HFF-Myc (cell line): ENCODE results near the gene SLC15A3.

Experiments
- DNase-seq: peaks from one replicate; pipeline ENCODE4 v3.0.0-alpha.2; 2011; ENCODE audit warnings: low read depth; ENCODE audit errors: extremely low read depth
- H3K4me3 ChIP-seq: replicated peaks from 2 replicates; pipeline ENCODE4 v1.5.1; 2011; ENCODE audit warnings: low read depth, mild to moderate bottlenecking, control low read depth, low read length
- TF ChIP-seq, protein P1 (sequence below): IDR thresholded peaks from 2 replicates; pipeline ENCODE4 v1.5.1; 2012; ENCODE audit warnings: mild to moderate bottlenecking, low read depth, low read length, control low read depth; ENCODE audit errors: missing control alignments

Gene SLC15A3

DNA sequence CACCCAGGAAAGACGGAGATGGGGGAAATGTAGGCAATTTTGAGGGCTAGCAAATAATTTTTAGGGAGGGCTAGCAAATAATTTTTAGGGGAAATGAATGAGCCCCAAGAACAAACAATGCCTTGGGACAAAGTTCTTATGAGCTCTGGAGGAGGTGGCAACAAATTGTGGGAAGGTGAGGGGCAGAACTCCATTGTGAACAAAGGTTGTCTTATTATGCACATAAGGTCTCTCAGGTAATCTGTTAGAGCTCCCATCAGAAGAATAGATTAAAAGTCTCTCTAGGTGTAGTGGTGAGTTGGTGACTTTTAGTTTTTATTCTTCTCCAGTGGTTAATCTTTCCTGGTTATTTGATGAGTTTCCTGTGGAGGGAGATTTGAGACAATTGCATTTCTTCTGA lies 43.2 kb downstream of the SLC15A3 start:
- no peak overlapping the region for H3K4me3 ChIP-seq
- TF ChIP-seq, protein P1, sequence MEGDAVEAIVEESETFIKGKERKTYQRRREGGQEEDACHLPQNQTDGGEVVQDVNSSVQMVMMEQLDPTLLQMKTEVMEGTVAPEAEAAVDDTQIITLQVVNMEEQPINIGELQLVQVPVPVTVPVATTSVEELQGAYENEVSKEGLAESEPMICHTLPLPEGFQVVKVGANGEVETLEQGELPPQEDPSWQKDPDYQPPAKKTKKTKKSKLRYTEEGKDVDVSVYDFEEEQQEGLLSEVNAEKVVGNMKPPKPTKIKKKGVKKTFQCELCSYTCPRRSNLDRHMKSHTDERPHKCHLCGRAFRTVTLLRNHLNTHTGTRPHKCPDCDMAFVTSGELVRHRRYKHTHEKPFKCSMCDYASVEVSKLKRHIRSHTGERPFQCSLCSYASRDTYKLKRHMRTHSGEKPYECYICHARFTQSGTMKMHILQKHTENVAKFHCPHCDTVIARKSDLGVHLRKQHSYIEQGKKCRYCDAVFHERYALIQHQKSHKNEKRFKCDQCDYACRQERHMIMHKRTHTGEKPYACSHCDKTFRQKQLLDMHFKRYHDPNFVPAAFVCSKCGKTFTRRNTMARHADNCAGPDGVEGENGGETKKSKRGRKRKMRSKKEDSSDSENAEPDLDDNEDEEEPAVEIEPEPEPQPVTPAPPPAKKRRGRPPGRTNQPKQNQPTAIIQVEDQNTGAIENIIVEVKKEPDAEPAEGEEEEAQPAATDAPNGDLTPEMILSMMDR: no peak
- DNase-seq: no peak

DNA sequence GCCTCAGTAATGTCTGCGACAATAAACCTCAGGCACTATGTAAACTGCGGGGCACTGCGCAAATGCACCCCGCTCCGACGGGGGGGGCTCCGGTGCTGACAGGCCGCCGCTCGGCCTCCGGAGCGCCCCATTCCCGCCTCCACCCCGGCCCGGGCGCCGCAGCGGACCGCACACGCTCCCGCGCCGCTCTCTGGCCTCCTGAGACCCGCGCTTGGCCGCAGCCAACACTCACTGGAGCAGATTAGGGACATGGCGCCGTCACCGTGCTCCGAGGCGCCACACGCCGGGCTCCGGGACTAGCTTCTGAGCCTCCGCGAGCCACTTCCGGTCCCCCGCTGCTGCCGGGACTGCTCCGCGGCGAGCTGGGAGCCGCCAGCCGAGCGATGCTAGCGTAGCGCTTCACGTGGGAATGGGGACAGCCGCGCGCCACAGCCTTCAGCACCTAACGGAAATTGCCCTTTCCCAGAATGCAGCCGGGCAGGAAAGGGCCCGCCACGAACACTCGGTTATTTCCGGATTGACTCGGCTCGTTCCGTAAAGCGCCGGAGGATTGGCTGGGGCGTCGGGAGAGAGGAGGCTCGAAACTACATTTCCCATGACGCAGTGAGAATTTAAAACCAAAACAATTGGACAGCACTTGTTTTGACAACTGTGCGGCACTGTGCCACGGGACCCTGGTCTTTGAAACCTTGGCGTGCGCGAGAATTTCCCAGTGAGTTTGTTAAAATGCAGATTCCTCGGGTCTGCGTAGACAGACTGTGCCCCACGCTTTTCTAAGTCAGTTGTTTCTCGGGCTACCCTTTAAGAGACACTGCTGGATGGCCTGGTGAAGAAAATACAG lies 45.6 kb downstream of the SLC15A3 start, which contains the start of gene PRPF19:
PRPF19 (minus strand) TSS at position 454 of the 841 bp plus-strand sequence; CDS start at position 251, 203 bp downstream.
- TF ChIP-seq, protein P1: no peak
- DNase-seq: peak; percentile 90
- H3K4me3 ChIP-seq: peak within 1 kb of the TSS; percentile 93

DNA sequence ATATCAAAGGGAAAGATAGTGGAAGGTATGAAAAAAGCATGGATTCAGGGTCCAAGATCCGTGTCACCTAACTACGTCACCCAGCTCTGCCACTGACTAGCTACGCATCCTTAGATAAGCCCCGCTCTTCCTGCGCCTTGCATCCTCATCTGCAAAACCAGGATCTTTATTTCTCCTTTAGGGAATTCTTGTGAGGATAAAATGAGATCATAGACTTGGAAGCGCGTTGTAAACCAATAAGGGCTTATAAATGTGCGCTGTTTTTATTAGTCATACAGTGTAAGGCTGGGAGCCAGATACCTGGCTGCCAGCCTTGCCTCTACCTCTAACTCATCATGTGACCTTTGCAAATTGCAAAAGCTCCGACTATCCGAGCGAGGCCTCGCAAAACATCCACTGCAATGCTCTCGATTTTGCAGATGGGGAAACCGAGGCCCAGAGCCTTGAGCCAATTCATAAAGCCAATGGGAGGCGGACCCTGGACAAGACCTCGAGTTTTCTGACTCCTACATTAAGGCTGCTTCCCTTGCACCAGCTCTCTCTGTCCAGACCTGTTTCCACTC lies 46.3 kb downstream of the SLC15A3 start:
- TF ChIP-seq, protein P1: no peak
- H3K4me3 ChIP-seq: peak overlapping the region; percentile 93
- no peak for DNase-seq

DNA sequence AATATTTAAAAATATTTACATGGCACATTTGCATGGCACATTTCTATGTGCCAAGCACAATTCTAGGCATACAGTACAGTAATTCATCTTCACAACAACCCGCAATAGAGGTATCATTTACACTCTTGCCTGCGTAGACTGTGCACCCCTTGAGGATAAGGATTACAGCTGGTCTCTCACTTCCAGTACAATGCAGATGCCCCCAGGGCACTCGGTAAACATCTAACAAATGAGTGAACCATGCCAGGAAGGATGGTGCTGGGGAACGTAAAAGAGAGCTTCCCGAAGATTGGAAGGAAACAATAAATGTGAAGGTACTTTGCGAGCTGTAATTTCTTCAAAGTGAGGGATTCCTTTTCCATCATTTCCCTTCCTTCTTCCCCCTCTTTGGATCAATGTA lies 46.9 kb downstream of the SLC15A3 start:
- peak overlapping the region; percentile 93 for H3K4me3 ChIP-seq
- no peak for DNase-seq
- TF ChIP-seq, protein P1: no peak

DNA sequence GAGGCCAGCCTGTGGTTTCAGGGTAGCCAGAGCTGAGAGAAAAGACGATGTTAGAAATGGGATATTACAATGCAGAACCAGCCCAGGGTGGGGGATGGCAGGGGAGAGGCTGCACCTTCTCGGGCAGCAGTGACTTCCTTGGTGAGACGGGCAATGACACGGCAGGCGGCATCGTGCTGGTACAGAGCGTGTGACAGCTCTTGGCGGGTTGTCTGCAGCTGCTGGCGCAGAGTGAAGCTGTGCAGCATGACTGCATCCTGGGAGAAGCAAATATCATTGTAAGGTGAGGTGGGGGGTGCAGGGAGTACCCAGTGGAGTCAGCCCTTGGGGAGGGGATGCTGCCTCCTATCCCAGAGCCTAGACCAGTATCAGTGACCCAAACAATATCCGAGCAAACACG lies 49.4 kb downstream of the SLC15A3 start:
- no peak for DNase-seq
- TF ChIP-seq, protein P1: no peak
- H3K4me3 ChIP-seq: no peak overlapping the region

DNA sequence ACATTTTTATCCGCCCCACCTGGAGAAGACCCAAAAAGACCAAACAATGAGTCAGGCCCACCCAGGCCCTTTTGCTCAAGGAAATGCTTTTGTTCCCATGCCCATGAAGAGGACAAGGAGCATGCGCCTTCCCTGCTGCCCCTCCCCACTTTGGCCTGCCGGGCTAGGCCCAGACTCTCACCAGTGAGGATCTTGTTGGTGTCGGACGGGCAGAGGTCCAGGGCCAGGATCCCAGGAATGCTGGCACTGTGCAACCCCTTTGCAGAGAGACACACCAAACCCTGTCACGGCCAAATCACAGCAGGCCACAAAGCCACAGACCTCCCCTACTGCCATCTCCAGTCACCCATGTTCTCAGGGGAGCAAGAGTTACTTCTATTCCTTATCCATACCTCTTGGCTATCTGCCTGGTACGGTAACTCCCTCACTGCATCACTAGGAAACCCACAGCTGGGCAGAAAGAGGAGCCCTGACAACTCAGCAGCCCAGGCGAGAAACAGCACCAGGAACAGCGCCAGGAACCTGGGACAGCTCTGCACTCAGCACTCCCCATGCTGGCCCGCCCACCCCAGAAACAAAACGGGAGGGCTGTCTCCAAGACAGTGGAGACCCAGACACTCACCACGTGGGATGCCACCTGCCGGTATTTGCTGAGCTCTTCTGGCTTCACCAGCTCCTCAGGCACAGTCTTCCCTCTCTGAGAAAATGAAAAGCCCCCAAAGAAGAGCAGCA lies 51.1 kb downstream of the SLC15A3 start:
- TF ChIP-seq, protein P1: no peak
- no peak for DNase-seq

More for the DNA sequence above, 51.1 kb downstream of the SLC15A3 start:
- no peak overlapping the region for H3K4me3 ChIP-seq
